ENCODE measurements around the gene TRIML2.

DNA sequence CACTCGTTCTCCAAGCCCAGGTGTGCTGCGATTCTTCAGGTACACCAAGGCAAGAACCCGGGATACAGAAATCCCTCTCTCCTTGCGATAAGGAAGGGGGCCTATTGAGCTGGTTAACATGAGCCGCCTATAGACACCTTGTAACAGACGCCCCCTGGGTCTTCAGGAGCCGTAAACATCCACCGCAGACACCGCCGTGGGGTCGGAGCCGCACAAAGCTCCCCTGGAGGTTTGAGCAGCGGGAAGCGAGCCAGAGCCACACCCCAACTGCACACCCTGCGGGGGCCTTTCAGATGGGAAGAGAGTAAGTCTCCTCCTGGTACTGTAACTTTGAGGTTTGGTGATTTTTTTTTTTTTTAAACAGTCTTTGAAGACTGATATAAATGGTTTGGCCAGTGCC, 67.2 kb downstream of the TRIML2 start:
- TF ChIP-seq TCF4 (CRISPR knock-in tag; IDR thresholded peaks at IDR 0.05; ENCODE audit: borderline replicate concordance) (no peak), ZC3H10 (CRISPR knock-in tag; IDR thresholded peaks at IDR 0.05) (no peak), CSDC2 (CRISPR knock-in tag; IDR thresholded peaks at IDR 0.05) (no peak)
